GM18868 (cell line): Measurements from ENCODE around the gene FBLN7.

Source experiments
- ATAC-seq: cut with Tn5 transposase; IDR thresholded peaks from one replicate; pipeline ENCODE4 v1.9.1; 2021; ENCODE audit warnings: mild to moderate bottlenecking, moderate library complexity; ENCODE audit not compliant: unreplicated experiment

The FBLN7 gene

DNA sequence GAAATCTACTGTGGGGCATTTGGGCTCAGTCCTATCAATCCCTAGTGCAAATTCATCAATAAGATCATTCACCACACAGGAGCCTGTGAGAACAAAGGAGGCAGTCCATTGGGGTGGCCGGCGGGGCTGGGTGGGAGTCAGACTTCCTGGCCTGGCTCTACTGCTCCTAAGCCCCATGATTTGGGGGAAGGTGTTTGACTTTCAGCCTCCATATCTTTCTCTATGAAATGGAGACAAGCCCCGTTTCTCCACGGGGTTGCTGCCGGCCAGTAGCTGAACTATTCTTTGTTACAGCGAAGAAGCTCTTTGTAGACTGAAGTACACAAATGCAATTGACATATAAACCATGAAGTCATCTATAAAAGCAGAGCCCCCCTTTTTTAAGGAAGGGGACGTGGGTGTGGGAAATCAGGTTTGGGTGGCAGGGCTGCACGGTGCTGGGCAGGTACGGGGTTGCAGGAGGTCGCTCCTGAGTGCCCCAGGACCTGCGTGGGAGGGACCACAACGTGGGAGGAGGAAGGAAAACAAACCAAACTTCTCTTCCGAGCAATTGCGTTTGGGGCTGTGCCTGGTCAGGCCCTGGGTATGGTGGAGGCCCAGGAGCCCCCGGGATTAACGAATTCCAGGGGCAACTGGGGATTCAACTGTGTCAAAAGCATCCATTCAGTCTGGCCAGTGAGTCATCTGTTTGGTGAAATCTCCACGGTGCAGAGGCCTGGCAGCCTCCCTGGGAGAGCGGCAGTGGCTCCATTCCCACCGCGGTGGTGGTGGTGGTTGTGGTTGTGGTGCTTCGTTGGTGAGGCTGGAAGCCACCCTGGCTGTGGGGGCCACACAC lies 18.2 kb downstream of the FBLN7 start:
- ATAC-seq = no peak

DNA sequence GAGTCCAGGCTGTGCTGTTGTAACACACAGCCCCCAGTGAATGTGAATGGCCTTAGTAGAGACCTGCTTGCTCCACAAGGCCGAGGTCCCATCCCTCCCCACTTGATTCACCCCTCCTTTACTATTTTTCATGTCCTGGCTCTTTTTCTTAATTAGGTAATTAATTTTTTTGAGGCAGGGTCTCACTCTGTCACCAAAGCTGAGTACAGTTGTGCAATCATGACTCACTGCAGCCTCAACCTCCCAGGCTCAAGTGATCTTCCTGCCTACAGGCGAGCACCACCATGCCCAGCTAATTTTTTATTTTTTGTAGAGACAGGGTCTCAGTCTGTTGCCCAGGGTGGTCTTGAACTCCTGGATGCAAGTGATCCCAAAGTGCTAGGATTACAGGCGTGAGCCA lies 19.3 kb downstream of the FBLN7 start:
- no peak for ATAC-seq

DNA sequence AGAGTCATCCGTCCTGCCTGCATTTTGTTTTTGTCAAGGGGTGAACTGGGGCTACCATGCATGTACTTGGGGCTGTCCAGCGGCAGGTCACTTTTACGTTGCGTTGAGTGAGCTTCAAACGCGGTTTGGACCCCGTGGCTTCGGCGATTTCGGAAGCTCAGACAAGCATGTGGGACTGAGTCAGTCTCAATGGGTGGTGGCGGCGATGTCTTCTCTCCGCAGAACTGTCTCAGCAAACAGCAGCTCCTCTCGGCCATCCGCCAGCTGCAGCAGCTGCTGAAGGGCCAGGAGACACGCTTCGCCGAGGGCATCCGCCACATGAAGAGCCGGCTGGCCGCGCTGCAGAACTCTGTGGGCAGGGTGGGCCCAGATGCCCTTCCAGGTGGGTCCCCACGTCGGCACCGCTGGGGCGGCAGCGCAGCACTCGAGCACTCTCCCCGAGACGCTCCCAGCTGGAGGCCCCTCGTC lies 21.3 kb downstream of the FBLN7 start:
- no peak for ATAC-seq

DNA sequence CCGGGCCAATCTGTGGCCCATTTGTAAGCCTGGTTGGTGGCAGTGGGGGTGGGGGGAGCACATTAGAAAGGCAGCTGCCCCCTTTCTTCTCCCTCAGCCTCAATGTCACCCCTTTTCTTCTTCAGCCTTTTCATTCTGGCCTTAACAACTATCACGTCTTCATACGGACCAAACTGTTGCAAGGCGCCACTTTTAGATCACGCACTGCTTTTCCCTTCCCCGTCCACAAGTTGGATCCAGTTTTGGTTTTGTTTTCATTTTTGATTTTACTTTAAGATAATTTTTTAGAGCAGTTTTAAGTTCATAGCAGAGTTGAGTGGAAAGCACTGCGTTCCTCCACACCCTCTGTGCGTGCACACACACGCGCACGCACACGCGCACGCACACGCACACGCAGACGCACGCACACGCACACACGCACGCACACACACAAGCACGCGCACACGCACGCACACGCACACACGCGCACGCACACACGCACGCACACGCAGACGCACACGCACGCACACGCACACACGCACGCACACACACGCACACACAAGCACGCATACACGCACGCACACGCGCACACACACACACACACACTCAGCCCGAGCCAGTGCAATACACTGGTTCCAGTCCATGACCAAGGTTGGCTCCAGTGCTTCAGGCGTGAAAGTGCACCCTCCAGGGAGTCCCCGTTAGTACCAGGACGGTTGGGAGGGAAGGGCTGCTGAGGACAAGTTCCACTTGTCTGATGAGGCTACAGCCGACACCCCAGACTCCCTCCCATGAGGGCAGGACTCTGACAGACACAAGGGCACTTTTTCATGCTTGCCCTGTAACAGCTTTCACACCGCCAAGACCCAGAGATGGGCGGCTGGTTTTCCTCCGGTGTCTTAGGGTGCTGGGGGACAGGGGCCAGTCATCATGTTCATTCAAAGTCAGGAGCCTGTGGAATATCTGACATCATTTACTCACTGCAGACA lies 22.4 kb downstream of the FBLN7 start:
- no peak for ATAC-seq

- no peak for ATAC-seq
These were observed 23.4 kb downstream of the FBLN7 start for GRCh38 chr2:112161431-112162145.

DNA sequence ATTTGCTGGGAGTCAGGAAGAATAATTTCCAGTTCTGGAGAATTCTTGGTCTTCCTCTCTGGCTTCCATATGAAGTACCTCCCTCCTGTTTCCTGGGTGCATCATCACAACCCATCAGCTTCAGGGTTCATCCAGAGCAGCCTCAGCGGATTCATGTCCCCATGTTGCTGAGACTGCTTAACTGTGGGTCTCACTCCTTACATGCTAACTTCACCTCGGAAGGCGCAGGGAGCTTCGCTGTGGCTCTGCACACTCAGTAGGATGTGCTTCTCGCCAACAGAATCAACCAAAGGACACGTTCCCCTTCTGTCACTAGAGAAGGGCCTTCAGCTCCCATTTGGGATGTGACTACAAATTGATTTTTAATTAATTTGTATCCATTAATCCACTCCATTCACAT lies 24.2 kb downstream of the FBLN7 start:
- no peak for ATAC-seq

DNA sequence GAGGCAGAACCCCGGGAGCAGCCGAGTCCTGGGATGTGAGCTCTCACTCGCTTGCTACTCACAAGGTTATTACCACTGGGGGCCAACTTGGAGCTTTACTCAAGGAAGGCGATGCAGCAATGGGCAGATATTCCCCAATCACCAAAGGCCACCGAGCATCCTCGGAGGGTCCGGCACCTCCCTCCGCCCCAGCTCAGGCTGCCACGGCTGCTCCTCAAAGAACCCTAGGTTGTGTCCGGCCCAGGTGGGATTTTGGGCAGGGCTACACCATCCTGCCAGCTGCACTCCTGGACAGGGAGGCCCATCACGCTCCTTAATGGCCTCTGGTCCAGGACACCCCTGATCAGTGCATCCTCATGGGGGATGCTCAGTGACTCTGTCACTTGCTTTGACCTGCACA lies 24.8 kb downstream of the FBLN7 start:
- no peak for ATAC-seq

DNA sequence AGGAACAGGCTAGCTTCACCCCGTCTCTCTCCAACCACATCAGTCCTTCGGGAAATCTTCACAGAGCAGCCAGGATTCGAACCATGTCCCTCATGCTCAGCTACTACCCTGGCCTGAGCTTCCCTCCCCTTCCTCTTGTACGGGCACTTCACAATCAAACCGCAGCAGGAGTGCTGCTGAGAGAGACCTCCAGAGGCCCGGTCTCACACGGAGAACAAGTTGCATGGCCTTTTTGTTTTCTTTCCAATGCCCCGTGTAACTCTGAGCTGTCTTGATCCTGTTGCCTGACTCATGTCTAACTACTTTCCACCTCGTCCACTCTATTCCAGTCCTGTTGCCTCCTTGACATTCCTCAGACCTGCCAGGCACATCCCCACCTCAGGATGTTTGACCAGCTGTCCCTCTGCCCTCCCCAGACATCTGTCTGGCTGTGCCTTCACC lies 25.4 kb downstream of the FBLN7 start:
- no peak for ATAC-seq

DNA sequence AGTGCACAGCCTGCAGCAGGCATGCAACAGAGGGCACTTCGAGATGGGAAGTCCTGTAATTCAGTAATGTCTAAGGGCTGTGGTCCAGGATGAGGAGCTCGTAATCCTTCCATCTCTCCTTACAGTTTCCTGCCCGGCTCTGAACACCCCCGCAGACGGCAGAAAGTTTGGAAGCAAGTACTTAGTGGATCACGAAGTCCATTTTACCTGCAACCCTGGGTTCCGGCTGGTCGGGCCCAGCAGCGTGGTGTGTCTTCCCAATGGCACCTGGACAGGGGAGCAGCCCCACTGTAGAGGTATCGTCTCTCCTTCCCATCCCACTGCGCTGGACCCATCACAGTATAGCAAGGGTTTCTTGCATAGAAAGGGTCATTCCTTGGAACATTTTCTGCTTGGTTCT lies 26.7 kb downstream of the FBLN7 start:
- ATAC-seq = no peak

GRCh38 chr2:112165296-112165695 lies 27.1 kb downstream of the FBLN7 start:
- no peak for ATAC-seq

- no peak for ATAC-seq
These were observed 28.8 kb downstream of the FBLN7 start for GRCh38 chr2:112166806-112167499.

GRCh38 chr2:112168422-112169124 lies 30.4 kb downstream of the FBLN7 start:
- no peak for ATAC-seq

- no peak for ATAC-seq
These were observed 32.3 kb downstream of the FBLN7 start for GRCh38 chr2:112170495-112170894.

GRCh38 chr2:112173646-112174319 lies 35.6 kb downstream of the FBLN7 start:
- no peak for ATAC-seq

- ATAC-seq = no peak
These were observed 36.2 kb downstream of the FBLN7 start for GRCh38 chr2:112174383-112174782.

DNA sequence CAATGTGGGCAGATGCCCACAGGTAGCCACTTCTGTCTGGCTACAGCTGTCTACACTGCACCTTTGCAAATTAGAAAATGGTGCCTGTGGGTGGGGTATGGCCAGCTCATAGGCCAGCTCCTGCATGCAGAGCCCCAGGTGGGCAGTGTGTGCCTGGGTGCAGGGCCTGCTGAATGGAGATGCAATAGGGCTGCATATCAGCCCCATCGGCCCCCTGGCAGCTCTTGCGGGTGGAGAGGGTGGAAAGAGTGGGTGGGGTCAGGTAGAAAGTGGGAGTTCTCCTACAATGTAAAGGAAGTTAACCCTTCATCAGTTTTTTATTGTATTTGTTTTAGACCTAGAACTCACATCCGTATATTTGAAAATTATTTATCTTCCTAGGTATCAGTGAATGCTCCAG lies 37.1 kb downstream of the FBLN7 start:
- ATAC-seq = no peak

GRCh38 chr2:112175958-112176573 lies 37.9 kb downstream of the FBLN7 start:
- ATAC-seq = no peak

- ATAC-seq = no peak
These were observed 43.5 kb downstream of the FBLN7 start for GRCh38 chr2:112181571-112182290.
